HepG2 (cell line): ENCODE data around the gene HNRNPC. TPM values are rescaled to one million over a fixed set of nuclear protein-coding genes. Genes with fewer than 3 reads are reported as not detected.

Experiments used
- FOXA1 ChIP-seq, 2 experiments: fragments of 450-650 bp in 1 of 2; sonication (generic) in 1 of 2; formaldehyde crosslinking in 1 of 2; IDR thresholded peaks; 2 replicates each; pipeline versions ENCODE4 v1.4.0 to v1.6.1; 2016 to 2020; ENCODE audit warnings: missing genetic modification reagents in 1 of 2
- FOXK2 ChIP-seq: fragments of 450-650 bp; IDR thresholded peaks from 2 replicates; pipeline ENCODE4 v1.6.1; 2016
- GATA4 ChIP-seq: sonication (generic); IDR thresholded peaks from 2 replicates; pipeline ENCODE4 v1.6.1; 2016; ENCODE audit warnings: antibody characterized with exemption, low read depth, borderline replicate concordance
- HDAC1 ChIP-seq: sonication (generic); formaldehyde crosslinking; IDR thresholded peaks from 2 replicates; pipeline ENCODE4 v1.5.1; 2020; ENCODE audit warnings: mild to moderate bottlenecking, missing genetic modification reagents
- KMT2B ChIP-seq: IDR thresholded peaks from 2 replicates; pipeline ENCODE4 v1.6.1; 2016; ENCODE audit warnings: missing genetic modification reagents, missing compliant biosample characterization
- SMYD3 ChIP-seq: sonication (generic); formaldehyde crosslinking; IDR thresholded peaks from 2 replicates; pipeline ENCODE4 v1.8.1; 2023; ENCODE audit warnings: mild to moderate bottlenecking, missing genetic modification reagents
- SNRNP70 ChIP-seq: fragments of 200-400 bp; formaldehyde crosslinking; IDR thresholded peaks from 2 replicates; pipeline ENCODE4 v1.6.1; 2017; ENCODE audit warnings: mild to moderate bottlenecking, low read depth, low read length, moderate library complexity
- ZBTB3 ChIP-seq: sonication (generic); formaldehyde crosslinking; IDR thresholded peaks from 2 replicates; pipeline ENCODE4 v1.4.0; 2020; ENCODE audit warnings: low read depth, mild to moderate bottlenecking, moderate library complexity, missing genetic modification reagents, borderline replicate concordance
- ZNF143 ChIP-seq: sonication (generic); formaldehyde crosslinking; IDR thresholded peaks from 2 replicates; pipeline ENCODE4 v1.4.0; 2020; ENCODE audit warnings: missing genetic modification reagents
- ZNF263 ChIP-seq: sonication (generic); formaldehyde crosslinking; IDR thresholded peaks from 2 replicates; pipeline ENCODE4 v1.4.0; 2020; ENCODE audit warnings: missing genetic modification reagents
- polyA plus RNA-seq, 8 experiments: library from polyadenylated mRNA; depleted of rRNA in 3 of 8; stranded (reverse) in 7 of 8; unstranded in 1 of 8; fragments of >200 nt; fragmentation: Illumina TruSeq in 4 of 8; extraction: Trizol in 4 of 8; gene quantifications; 2 replicates each; pipeline versions ENCODE4 v1.2.1 to v1.2.3, GENCODE V29; 2011 to 2016; ENCODE audit warnings: low read depth in 4 of 8, missing spikeins in 1 of 8, mixed read lengths in 1 of 8; ENCODE audit not compliant: insufficient read depth in 1 of 8
- total RNA-seq, 5 experiments: library from RNA; depleted of rRNA; stranded (reverse); fragments of >200 nt; fragmentation: Illumina TruSeq; extraction: Trizol; gene quantifications; 2 replicates each; pipeline ENCODE4 v1.2.3, GENCODE V29; 2016; ENCODE audit warnings: low read depth in 1 of 5
- TF ChIP-seq, protein P1 (sequence below): sonication (generic); formaldehyde crosslinking; IDR thresholded peaks from 2 replicates; pipeline ENCODE4 v1.9.0; 2022; ENCODE audit warnings: low read depth, missing genetic modification reagents
- TF ChIP-seq, protein P2 (sequence below): IDR thresholded peaks from 2 replicates; pipeline ENCODE4 v1.6.1; 2016
- TF ChIP-seq, protein P3 (sequence below): sonication (generic); formaldehyde crosslinking; conservative IDR thresholded peaks from 2 replicates; pipeline ENCODE4 v1.8.0; 2022; ENCODE audit warnings: missing genetic modification reagents
- TF ChIP-seq, protein P4 (sequence below): sonication (generic); formaldehyde crosslinking; IDR thresholded peaks from 2 replicates; pipeline ENCODE4 v1.4.0; 2020; ENCODE audit warnings: low read depth, mild to moderate bottlenecking, missing genetic modification reagents
- TF ChIP-seq, protein P5 (sequence below), 2 experiments: sonication (generic) in 1 of 2; formaldehyde crosslinking in 1 of 2; IDR thresholded peaks; 2 replicates each; pipeline versions ENCODE4 v1.6.1 to v1.9.0; 2014 to 2022; ENCODE audit warnings: antibody characterized with exemption in 1 of 2, borderline replicate concordance in 1 of 2, inconsistent platforms in 1 of 2, low read depth in 1 of 2, missing genetic modification reagents in 1 of 2

Gene HNRNPC
- total and polyA plus RNA-seq, 2 of the 13 experiments (the other 11 are each of a cell fraction or from before 2014, with no cell fraction given) = 628 to 1,099 TPM

DNA sequence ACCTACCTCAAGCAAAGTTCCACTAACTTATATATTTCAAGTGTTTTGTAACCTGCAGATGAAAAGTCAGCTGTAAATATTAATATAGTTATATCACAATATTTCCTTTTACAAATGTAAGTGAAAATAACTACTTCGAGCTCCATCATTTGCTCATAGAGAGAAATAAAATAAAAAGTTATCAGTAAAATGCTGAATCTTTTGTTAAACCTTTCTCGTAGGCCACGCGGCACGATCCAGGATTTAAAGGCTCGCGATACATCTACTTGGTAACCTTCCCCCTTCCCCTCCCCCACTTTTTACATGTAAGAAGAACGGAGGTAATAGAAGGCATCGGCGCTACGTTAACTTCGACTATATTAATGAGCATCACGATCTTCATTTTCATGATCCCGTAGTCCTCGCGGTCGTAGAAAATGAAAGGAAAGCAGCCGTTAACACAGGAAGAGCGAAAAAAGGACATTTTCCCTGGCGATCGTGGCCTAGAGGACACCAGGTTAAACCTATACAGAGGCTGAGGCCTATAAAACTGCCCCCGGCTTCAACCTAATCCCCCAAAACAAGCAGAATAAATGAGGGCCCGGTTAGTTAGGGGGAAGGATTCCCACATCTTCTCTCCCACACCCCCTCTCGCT is 508 bp downstream of the HNRNPC start (continued):
- no peak for TF ChIP-seq ZNF263 (CRISPR knock-in tag)
- no peak for TF ChIP-seq ZNF143 (CRISPR knock-in tag)
- TF ChIP-seq, protein P1, sequence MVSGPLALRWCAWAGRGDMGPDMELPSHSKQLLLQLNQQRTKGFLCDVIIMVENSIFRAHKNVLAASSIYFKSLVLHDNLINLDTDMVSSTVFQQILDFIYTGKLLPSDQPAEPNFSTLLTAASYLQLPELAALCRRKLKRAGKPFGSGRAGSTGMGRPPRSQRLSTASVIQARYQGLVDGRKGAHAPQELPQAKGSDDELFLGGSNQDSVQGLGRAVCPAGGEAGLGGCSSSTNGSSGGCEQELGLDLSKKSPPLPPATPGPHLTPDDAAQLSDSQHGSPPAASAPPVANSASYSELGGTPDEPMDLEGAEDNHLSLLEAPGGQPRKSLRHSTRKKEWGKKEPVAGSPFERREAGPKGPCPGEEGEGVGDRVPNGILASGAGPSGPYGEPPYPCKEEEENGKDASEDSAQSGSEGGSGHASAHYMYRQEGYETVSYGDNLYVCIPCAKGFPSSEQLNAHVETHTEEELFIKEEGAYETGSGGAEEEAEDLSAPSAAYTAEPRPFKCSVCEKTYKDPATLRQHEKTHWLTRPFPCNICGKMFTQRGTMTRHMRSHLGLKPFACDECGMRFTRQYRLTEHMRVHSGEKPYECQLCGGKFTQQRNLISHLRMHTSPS (CRISPR knock-in tag) = no peak
- TF ChIP-seq HDAC1 (CRISPR knock-in tag) = no peak
- TF ChIP-seq, protein P2, sequence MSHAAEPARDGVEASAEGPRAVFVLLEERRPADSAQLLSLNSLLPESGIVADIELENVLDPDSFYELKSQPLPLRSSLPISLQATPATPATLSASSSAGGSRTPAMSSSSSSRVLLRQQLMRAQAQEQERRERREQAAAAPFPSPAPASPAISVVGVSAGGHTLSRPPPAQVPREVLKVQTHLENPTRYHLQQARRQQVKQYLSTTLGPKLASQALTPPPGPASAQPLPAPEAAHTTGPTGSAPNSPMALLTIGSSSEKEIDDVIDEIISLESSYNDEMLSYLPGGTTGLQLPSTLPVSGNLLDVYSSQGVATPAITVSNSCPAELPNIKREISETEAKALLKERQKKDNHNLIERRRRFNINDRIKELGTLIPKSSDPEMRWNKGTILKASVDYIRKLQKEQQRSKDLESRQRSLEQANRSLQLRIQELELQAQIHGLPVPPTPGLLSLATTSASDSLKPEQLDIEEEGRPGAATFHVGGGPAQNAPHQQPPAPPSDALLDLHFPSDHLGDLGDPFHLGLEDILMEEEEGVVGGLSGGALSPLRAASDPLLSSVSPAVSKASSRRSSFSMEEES (CRISPR knock-in tag) = no peak
- no peak for TF ChIP-seq KMT2B (CRISPR knock-in tag)
- TF ChIP-seq, protein P3, sequence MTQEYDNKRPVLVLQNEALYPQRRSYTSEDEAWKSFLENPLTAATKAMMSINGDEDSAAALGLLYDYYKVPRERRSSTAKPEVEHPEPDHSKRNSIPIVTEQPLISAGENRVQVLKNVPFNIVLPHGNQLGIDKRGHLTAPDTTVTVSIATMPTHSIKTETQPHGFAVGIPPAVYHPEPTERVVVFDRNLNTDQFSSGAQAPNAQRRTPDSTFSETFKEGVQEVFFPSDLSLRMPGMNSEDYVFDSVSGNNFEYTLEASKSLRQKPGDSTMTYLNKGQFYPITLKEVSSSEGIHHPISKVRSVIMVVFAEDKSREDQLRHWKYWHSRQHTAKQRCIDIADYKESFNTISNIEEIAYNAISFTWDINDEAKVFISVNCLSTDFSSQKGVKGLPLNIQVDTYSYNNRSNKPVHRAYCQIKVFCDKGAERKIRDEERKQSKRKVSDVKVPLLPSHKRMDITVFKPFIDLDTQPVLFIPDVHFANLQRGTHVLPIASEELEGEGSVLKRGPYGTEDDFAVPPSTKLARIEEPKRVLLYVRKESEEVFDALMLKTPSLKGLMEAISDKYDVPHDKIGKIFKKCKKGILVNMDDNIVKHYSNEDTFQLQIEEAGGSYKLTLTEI = no peak
- TF ChIP-seq SNRNP70 = no peak
- TF ChIP-seq ZBTB3 = no peak
- TF ChIP-seq, protein P4, sequence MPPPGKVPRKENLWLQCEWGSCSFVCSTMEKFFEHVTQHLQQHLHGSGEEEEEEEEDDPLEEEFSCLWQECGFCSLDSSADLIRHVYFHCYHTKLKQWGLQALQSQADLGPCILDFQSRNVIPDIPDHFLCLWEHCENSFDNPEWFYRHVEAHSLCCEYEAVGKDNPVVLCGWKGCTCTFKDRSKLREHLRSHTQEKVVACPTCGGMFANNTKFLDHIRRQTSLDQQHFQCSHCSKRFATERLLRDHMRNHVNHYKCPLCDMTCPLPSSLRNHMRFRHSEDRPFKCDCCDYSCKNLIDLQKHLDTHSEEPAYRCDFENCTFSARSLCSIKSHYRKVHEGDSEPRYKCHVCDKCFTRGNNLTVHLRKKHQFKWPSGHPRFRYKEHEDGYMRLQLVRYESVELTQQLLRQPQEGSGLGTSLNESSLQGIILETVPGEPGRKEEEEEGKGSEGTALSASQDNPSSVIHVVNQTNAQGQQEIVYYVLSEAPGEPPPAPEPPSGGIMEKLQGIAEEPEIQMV (CRISPR knock-in tag) = no peak
- TF ChIP-seq SMYD3 (CRISPR knock-in tag) = no peak
- TF ChIP-seq FOXK2 = no peak
- TF ChIP-seq FOXA1 (IDR thresholded peaks at IDR 0.05) = no peak
- no peak for TF ChIP-seq FOXA1 (CRISPR knock-in tag; IDR thresholded peaks at IDR 0.05)
- TF ChIP-seq, protein P5, sequence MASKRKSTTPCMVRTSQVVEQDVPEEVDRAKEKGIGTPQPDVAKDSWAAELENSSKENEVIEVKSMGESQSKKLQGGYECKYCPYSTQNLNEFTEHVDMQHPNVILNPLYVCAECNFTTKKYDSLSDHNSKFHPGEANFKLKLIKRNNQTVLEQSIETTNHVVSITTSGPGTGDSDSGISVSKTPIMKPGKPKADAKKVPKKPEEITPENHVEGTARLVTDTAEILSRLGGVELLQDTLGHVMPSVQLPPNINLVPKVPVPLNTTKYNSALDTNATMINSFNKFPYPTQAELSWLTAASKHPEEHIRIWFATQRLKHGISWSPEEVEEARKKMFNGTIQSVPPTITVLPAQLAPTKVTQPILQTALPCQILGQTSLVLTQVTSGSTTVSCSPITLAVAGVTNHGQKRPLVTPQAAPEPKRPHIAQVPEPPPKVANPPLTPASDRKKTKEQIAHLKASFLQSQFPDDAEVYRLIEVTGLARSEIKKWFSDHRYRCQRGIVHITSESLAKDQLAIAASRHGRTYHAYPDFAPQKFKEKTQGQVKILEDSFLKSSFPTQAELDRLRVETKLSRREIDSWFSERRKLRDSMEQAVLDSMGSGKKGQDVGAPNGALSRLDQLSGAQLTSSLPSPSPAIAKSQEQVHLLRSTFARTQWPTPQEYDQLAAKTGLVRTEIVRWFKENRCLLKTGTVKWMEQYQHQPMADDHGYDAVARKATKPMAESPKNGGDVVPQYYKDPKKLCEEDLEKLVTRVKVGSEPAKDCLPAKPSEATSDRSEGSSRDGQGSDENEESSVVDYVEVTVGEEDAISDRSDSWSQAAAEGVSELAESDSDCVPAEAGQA (IDR thresholded peaks at IDR 0.05; ENCODE audit: low read depth) = no peak
- TF ChIP-seq, protein P5 (CRISPR knock-in tag; IDR thresholded peaks at IDR 0.05; ENCODE audit: borderline replicate concordance) = no peak
- TF ChIP-seq GATA4 = no peak
